H9 (cell line): ENCODE data around the gene RAB40C. TPM values are rescaled to one million over a fixed set of nuclear protein-coding genes. Genes with fewer than 3 reads are reported as not detected.

Experiments used
- DNase-seq: peaks from one replicate; pipeline ENCODE4 v3.0.0-alpha.2; 2017
- H2AFZ ChIP-seq: one replicate; pipeline ENCODE4 v1.6.1; 2013; ENCODE audit warnings: mild to moderate bottlenecking, low read length, control low read depth, moderate library complexity
- H2AK5ac ChIP-seq: 2 replicates; pipeline ENCODE4 v1.6.1; 2013; ENCODE audit warnings: low read length, control low read depth, mixed read lengths; ENCODE audit not compliant: insufficient read length
- H2BK120ac ChIP-seq: one replicate; pipeline ENCODE4 v1.6.1; 2013; ENCODE audit warnings: low read depth, mild to moderate bottlenecking, low read length, control low read depth, inconsistent platforms; ENCODE audit not compliant: poor library complexity, severe bottlenecking
- H2BK12ac ChIP-seq: 2 replicates; pipeline ENCODE4 v1.6.1; 2013; ENCODE audit warnings: low read length, control low read depth, mixed read lengths, low read depth; ENCODE audit not compliant: insufficient read length
- H2BK15ac ChIP-seq: 2 replicates; pipeline ENCODE4 v1.6.1; 2013; ENCODE audit warnings: low read depth, low read length, control low read depth
- H2BK20ac ChIP-seq: one replicate; pipeline ENCODE4 v1.6.1; 2013; ENCODE audit warnings: low read depth, mild to moderate bottlenecking, low read length, control low read depth, inconsistent platforms; ENCODE audit not compliant: poor library complexity, severe bottlenecking
- H2BK5ac ChIP-seq: 2 replicates; pipeline ENCODE4 v1.6.1; 2013; ENCODE audit warnings: low read length, control low read depth, mixed read lengths; ENCODE audit not compliant: insufficient read length
- H3K14ac ChIP-seq: 2 replicates; pipeline ENCODE4 v1.6.1; 2013; ENCODE audit warnings: low read length, control low read depth; ENCODE audit not compliant: insufficient read depth
- H3K18ac ChIP-seq: 2 replicates; pipeline ENCODE4 v1.6.1; 2013; ENCODE audit warnings: low read depth, mild to moderate bottlenecking, mixed read lengths, low read length, control low read depth; ENCODE audit not compliant: insufficient read length
- H3K23ac ChIP-seq: 2 replicates; pipeline ENCODE4 v1.6.1; 2013; ENCODE audit warnings: low read length, control low read depth, mixed read lengths, low read depth; ENCODE audit not compliant: insufficient read length
- H3K23me2 ChIP-seq: 2 replicates; pipeline ENCODE4 v1.6.1; 2013; ENCODE audit warnings: low read depth, mild to moderate bottlenecking, mixed read lengths, low read length, control low read depth; ENCODE audit not compliant: insufficient read length, poor library complexity, severe bottlenecking
- H3K27ac ChIP-seq: 2 replicates; pipeline ENCODE4 v1.5.1; 2013; ENCODE audit warnings: low read length, control low read depth, mixed read lengths, low read depth; ENCODE audit not compliant: insufficient read length
- H3K27me3 ChIP-seq: 2 replicates; pipeline ENCODE4 v1.6.1; 2013; ENCODE audit warnings: low read length, control low read depth, inconsistent platforms; ENCODE audit not compliant: insufficient read depth
- H3K4ac ChIP-seq: 2 replicates; pipeline ENCODE4 v1.6.1; 2013; ENCODE audit warnings: low read depth, mild to moderate bottlenecking, control low read depth, inconsistent platforms, low read length, moderate library complexity
- H3K4me1 ChIP-seq: 2 replicates; pipeline ENCODE4 v1.6.1; 2013; ENCODE audit warnings: low read length, control low read depth, inconsistent platforms; ENCODE audit not compliant: insufficient read depth
- H3K4me2 ChIP-seq: 2 replicates; pipeline ENCODE4 v1.6.1; 2013; ENCODE audit warnings: low read length, control low read depth, mixed read lengths; ENCODE audit not compliant: insufficient read length, insufficient read depth
- H3K56ac ChIP-seq: 2 replicates; pipeline ENCODE4 v1.6.1; 2013; ENCODE audit warnings: low read depth, mild to moderate bottlenecking, mixed read lengths, low read length, control low read depth; ENCODE audit not compliant: insufficient read length
- H3K79me1 ChIP-seq: 2 replicates; pipeline ENCODE4 v1.6.1; 2013; ENCODE audit warnings: low read depth, mild to moderate bottlenecking, moderate library complexity, low read length, control low read depth, inconsistent platforms; ENCODE audit not compliant: insufficient read depth, poor library complexity, severe bottlenecking
- H3K79me2 ChIP-seq: 2 replicates; pipeline ENCODE4 v1.6.1; 2013; ENCODE audit warnings: low read length, control low read depth, inconsistent platforms; ENCODE audit not compliant: insufficient read depth
- H3K9ac ChIP-seq: 2 replicates; pipeline ENCODE4 v1.6.1; 2013; ENCODE audit warnings: low read length, control low read depth, mixed read lengths; ENCODE audit not compliant: insufficient read length; ENCODE audit errors: extremely low read depth
- H3K9me3 ChIP-seq: one replicate; pipeline ENCODE4 v1.6.1; 2013; ENCODE audit warnings: low read depth, low read length, inconsistent platforms; ENCODE audit not compliant: control insufficient read depth
- H3T11ph ChIP-seq: one replicate; pipeline ENCODE4 v1.6.1; 2013; ENCODE audit warnings: mild to moderate bottlenecking, low read length, control low read depth, inconsistent platforms
- H4K20me1 ChIP-seq: one replicate; pipeline ENCODE4 v1.6.1; 2013; ENCODE audit not compliant: control insufficient read depth, insufficient read length, insufficient read depth
- H4K5ac ChIP-seq: 2 replicates; pipeline ENCODE4 v1.6.1; 2013; ENCODE audit warnings: low read depth, mild to moderate bottlenecking, mixed read lengths, low read length, control low read depth; ENCODE audit not compliant: insufficient read length
- H4K8ac ChIP-seq: replicated peaks from 2 replicates; pipeline ENCODE4 v1.6.1; 2013; ENCODE audit warnings: low read length, control low read depth, mixed read lengths, low read depth; ENCODE audit not compliant: insufficient read length
- H4K91ac ChIP-seq: 2 replicates; pipeline ENCODE4 v1.6.1; 2013; ENCODE audit warnings: low read depth, mild to moderate bottlenecking, moderate library complexity, mixed read lengths, low read length, control low read depth; ENCODE audit not compliant: insufficient read length
- H3K27ac Mint-ChIP-seq, 3 experiments: 2 replicates in 2 of 3; 3 replicates in 1 of 3; pipeline ENCODE4 v1.8.0; 2020 to 2021; ENCODE audit warnings: mixed read lengths in 3 of 3, mild to moderate bottlenecking in 1 of 3, moderate library complexity in 1 of 3
- H3K27me3 Mint-ChIP-seq: 2 replicates; pipeline ENCODE4 v1.8.0; 2021; ENCODE audit warnings: low read depth, mild to moderate bottlenecking, moderate library complexity, mixed read lengths
- H3K36me3 Mint-ChIP-seq, 3 experiments: 2 replicates in 2 of 3; 3 replicates in 1 of 3; pipeline ENCODE4 v1.8.0; 2020 to 2021; ENCODE audit warnings: low read depth in 3 of 3, mixed read lengths in 3 of 3; ENCODE audit not compliant: insufficient read depth in 1 of 3
- H3K4me1 Mint-ChIP-seq, 2 experiments: 2 replicates each; pipeline ENCODE4 v1.8.0; 2020; ENCODE audit warnings: mixed read lengths in 2 of 2
- H3K4me3 Mint-ChIP-seq, 2 experiments: 2 replicates in 1 of 2; 3 replicates in 1 of 2; pipeline ENCODE4 v1.8.0; 2020 to 2021; ENCODE audit warnings: mild to moderate bottlenecking in 2 of 2, mixed read lengths in 2 of 2, moderate library complexity in 1 of 2
- H3K9me3 Mint-ChIP-seq, 2 experiments: 2 replicates in 1 of 2; 3 replicates in 1 of 2; pipeline ENCODE4 v1.8.0; 2020; ENCODE audit warnings: mild to moderate bottlenecking in 2 of 2, mixed read lengths in 2 of 2, moderate library complexity in 1 of 2
- CTCF ChIP-seq: fragments of 200-600 bp; sonication (generic); conservative IDR thresholded peaks from 3 replicates; pipeline ENCODE4 v1.8.0; 2021; ENCODE audit warnings: antibody characterized with exemption, mild to moderate bottlenecking
- WGBS: extraction: QIAGEN DNeasy Blood & Tissue Kit; methylation state at CpG from one replicate; pipeline ENCODE4 v1.1.7; 2013; ENCODE audit warnings: missing lambda C conversion rate, low lambda C conversion rate, mixed read lengths; ENCODE audit not compliant: insufficient read length; ENCODE audit errors: extremely low coverage; 5-methylcytosine and 5-hydroxymethylcytosine counted together
- total RNA-seq: library from RNA; stranded (reverse); gene quantifications from 2 replicates; pipeline ENCODE4 v1.2.1, GENCODE V29; 2021

The RAB40C gene
- total RNA-seq, 1 experiment from 2014 or later: 19.1 TPM

- H3K27me3 Mint-ChIP-seq: no peaks in the 10 kb centered on the region
- Histone ChIP-seq H3K56ac (no peak overlapping the region), H4K5ac (no peak overlapping the region), H4K91ac (no peak overlapping the region), H2BK120ac (no peak overlapping the region), H3K79me2 (no peaks in the 10 kb centered on the region), H2AFZ (no peak overlapping the region), H3K79me1 (no peaks in the 10 kb centered on the region), H2AK5ac (no peak overlapping the region), H3K14ac (no peak overlapping the region), H2BK5ac (no peak overlapping the region), H2BK15ac (no peak overlapping the region), H3K4me1 (no peaks in the 10 kb centered on the region; the same call in 1 of the 2 replicates), H3K4me2 (no peak overlapping the region), H4K8ac (no peak overlapping the region), H3K23me2 (no peaks in the 10 kb centered on the region), H2BK20ac (no peak overlapping the region), H3K18ac (no peak overlapping the region), H3K9ac (no peak overlapping the region), H2BK12ac (no peak overlapping the region), H3K27me3 (no peaks in the 10 kb centered on the region), H3T11ph (no peak overlapping the region), H3K27ac (no peak overlapping the region), H3K23ac (no peak overlapping the region), H3K9me3 (no peaks in the 10 kb centered on the region), H4K20me1 (no peaks in the 10 kb centered on the region), H3K4ac (no peak overlapping the region)
- no peak for DNase-seq
- TF ChIP-seq CTCF: no peak
- H3K9me3 Mint-ChIP-seq: no peaks in the 10 kb centered on the region
- H3K36me3 Mint-ChIP-seq: peaks cover 0 to 10% (median 0%) of the 10 kb centered on the region in 3 experiments; a peak in 3 of 7 replicates
- H3K4me3 Mint-ChIP-seq: peak overlapping the region in 1 of 2 experiments; percentile 58; a peak in 2 of 5 replicates
- H3K4me1 Mint-ChIP-seq: peaks cover 19 to 43% of the 10 kb centered on the region in 2 experiments
- H3K27ac Mint-ChIP-seq: peak overlapping the region in 2 of 3 experiments; percentile 32 to 78; a peak in 3 of 7 replicates
- WGBS: no CpG with 5 or more reads among the region's 10 CpGs
Observed at GRCh38 chr16:624526-625070, 34.7 kb downstream of the RAB40C start.
